IPS DF 6.9 (cell line): ENCODE results near the gene VAX1.

Source experiments
- DNase-seq: peaks from one replicate; pipeline ENCODE4 v3.0.0-alpha.2; 2013; ENCODE audit warnings: low read depth, low spot score
- H3K27ac ChIP-seq: one replicate; pipeline ENCODE4 v1.5.1; 2013; ENCODE audit warnings: low read length, control low read depth
- H3K27me3 ChIP-seq: 2 replicates; pipeline ENCODE4 v1.6.1; 2013; ENCODE audit warnings: mild to moderate bottlenecking, low read length; ENCODE audit not compliant: control insufficient read depth, insufficient read depth
- H3K36me3 ChIP-seq: 2 replicates; pipeline ENCODE4 v1.6.1; 2013; ENCODE audit warnings: low read length; ENCODE audit not compliant: control insufficient read depth, insufficient read depth
- H3K4me1 ChIP-seq: 2 replicates; pipeline ENCODE4 v1.6.1; 2013; ENCODE audit warnings: low read length; ENCODE audit not compliant: control insufficient read depth, insufficient read depth
- H3K4me3 ChIP-seq: 2 replicates; pipeline ENCODE4 v1.5.1; 2013; ENCODE audit warnings: mild to moderate bottlenecking, low read length
- H3K9me3 ChIP-seq: 2 replicates; pipeline ENCODE4 v1.6.1; 2013; ENCODE audit warnings: low read length, inconsistent platforms; ENCODE audit not compliant: control insufficient read depth, insufficient read depth
- WGBS: extraction: QIAGEN DNeasy Blood & Tissue Kit; methylation state at CpG from one replicate; pipeline ENCODE4 v1.1.7; 2013; ENCODE audit warnings: mixed read lengths, missing lambda C conversion rate; ENCODE audit not compliant: insufficient read length, insufficient coverage; 5-methylcytosine and 5-hydroxymethylcytosine counted together

The VAX1 gene

GRCh38 chr10:117143103-117143823 is 5.2 kb upstream of the VAX1 start:
- Histone ChIP-seq H3K27ac (no peak overlapping the region), H3K4me3 (no peak overlapping the region), H3K27me3 (peaks cover 70% of the 10 kb centered on the region), H3K36me3 (no peaks in the 10 kb centered on the region), H3K4me1 (peaks cover 2% of the 10 kb centered on the region; the same call in 1 of the 2 replicates), H3K9me3 (no peaks in the 10 kb centered on the region)
- no peak for DNase-seq
- no CpG with 5 or more reads among the region's 5 CpGs for WGBS

DNA sequence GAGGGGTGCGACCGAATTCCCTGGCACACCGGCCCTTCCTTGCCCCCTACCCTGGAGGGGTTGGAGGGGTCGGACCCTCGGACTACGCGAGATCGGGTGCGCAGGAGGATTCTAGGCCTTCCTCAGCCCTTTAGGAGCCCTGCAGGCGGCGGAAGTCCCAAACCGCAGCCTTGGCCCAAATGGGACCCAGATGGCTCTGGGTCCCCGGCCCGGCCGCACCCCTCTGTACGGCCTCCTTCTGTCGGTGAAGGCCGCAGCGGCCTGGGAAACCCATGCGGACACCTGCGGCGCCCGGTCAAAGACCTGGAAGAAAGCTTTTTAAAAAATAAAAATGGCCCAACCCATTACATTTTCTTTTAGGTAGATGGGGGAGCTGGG is 2.4 kb upstream of the VAX1 start:
- Histone ChIP-seq H3K4me1 (peaks cover 2% of the 10 kb centered on the region; the same call in 1 of the 2 replicates), H3K27ac (no peak overlapping the region), H3K4me3 (no peak overlapping the region), H3K9me3 (no peaks in the 10 kb centered on the region), H3K36me3 (no peaks in the 10 kb centered on the region), H3K27me3 (peaks cover 83% of the 10 kb centered on the region)
- no peak for DNase-seq
- WGBS, result no CpG with 5 or more reads among the region's 23 CpGs

DNA sequence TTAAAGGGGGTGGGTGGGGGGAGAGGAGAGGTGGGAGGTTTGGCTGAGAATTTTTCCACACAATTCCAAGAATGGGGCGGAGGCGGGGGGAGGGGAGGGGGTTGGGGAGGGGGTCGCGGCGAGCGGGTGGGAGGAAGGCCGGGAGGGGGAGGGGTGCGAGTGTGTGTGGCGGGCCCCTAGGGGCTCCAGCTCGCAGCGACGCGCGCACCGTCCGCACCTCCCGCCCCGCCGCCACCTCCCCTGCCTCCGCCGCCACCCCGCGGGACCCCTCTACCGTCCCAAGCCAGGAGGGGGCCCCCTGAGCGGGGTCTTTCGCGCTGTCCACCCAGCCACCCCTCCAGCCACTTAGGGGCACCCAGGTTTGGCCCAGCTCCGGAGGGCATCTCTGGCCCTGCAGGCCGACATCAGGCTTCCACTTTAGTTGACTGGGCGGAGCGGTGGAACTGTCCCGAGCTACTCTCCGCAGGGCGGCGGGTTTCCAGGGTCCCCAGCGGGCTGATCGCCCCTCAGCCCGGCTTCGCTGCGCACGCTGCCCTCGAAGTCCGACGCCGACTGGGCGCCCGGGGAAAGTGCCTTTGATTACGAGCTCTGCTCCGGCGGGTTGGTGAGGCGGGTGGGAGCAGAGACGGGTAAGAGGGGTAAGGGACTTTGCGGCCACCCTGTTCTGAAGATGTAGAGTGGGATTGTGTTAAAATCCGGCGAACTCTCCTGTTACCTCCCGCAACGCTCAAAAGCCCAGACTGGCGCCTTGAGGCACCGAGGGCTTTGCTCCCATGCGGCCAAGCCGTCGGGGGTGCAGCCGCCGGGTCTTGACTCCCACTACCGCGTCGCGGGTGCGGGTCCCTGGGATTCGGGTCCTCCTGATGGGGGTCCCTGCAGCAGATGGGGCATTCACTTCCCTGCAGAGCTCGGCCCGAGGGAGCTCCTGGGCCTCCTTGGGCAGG is 1.8 kb upstream of the VAX1 start:
- no peak for DNase-seq
- Histone ChIP-seq H3K4me3 (no peak overlapping the region; the same call in 1 of the 2 replicates), H3K27ac (no peak overlapping the region), H3K36me3 (no peaks in the 10 kb centered on the region), H3K9me3 (no peaks in the 10 kb centered on the region), H3K4me1 (peaks cover 2% of the 10 kb centered on the region; the same call in 1 of the 2 replicates), H3K27me3 (peaks cover 86% of the 10 kb centered on the region)
- no CpG with 5 or more reads among the region's 72 CpGs for WGBS

DNA sequence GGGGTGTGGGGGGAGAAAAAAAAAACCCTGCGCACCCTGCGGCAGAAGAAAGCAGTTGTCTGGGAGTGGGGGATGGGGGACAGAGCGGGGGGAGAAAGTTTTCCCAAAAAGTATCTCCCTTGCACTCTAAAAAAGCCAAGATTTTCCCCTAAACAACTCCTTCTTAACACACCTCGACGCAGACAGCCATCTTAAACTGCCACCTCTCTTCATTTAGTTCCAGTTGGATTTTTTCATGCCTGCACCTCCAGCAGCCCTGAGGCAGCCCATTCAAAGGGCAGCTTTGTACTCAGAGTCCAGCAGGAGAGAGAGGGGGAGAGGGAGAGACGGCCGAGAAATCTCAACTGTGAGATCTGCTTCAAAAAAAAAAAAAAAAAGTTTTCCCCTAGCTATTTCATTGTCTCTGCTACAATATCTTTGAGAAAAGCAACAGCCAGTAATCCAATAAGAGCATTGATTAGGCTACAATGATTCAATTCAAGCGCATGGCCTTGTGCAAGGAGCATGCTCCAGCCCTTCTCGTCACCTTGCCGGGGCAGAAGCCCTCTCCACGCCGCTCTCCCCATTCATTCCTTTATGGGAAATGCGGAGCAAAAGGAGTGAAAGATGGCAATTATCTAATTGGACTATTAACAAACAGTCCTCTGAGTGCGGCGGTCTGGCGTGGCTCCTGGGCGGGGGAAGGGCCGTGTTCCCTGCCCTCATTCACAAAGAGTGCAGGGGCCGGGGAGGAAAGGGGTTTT is 939 bp upstream of the VAX1 start:
- Histone ChIP-seq H3K27me3 (peaks cover 87% of the 10 kb centered on the region), H3K27ac (no peak overlapping the region), H3K9me3 (no peaks in the 10 kb centered on the region), H3K4me3 (no peak overlapping the region), H3K36me3 (no peaks in the 10 kb centered on the region), H3K4me1 (peaks cover 2% of the 10 kb centered on the region; the same call in 1 of the 2 replicates)
- no peak for DNase-seq
- WGBS, result no CpG with 5 or more reads among the region's 19 CpGs

DNA sequence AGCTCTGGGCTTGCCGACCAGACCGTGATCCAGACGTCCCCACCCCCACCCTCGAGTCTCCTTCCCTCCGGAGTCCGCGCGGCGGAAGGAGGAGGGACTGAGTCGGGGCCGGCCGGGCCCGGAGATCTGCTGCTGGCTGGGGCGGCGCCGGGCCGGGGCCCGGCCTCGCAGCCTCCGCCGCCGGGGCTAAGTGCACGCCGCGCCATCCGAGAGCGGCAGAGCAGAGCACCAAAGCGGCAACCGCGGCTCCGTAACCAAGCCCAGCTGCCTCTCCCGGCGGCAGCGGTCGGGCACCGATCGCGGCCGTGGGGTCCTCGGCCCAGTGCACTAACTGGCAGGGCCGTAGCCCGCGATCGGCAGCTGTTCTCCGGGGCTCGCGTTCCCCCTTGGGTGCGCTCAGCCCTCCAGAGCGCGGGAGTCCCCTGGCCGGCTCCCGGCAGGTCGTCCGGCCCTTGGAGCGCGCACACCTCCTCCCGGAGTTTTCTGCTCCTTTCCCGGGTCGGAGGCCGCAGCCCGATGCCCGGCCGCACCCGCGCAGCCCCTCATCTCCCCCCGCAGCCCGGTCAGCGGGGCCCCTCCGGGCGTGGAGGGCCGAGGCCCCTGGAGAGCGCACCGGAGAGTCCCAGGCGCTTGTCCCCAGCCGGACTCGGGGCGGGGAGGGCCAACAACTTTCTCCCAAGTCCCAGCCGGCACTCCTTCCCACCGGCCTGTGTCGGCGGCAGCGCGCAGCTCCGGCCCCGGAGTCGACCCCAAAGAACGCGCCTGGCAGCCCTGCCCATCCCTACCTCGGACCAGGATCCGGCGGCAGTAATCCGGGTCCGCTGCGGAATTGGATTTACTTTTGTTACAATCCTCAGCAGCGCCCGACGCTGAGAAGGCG is 799 bp downstream of the VAX1 start:
- DNase-seq, result no peak
- no CpG with 5 or more reads among the region's 98 CpGs for WGBS
- Histone ChIP-seq H3K9me3 (no peaks in the 10 kb centered on the region), H3K36me3 (no peaks in the 10 kb centered on the region), H3K27ac (no peak overlapping the region), H3K27me3 (peaks cover 91% of the 10 kb centered on the region), H3K4me3 (peak overlapping the region; percentile 14; the same call in 1 of the 2 replicates), H3K4me1 (peaks cover 2% of the 10 kb centered on the region; the same call in 1 of the 2 replicates)

- peaks cover 2% of the 10 kb centered on the region; the same call in 1 of the 2 replicates for H3K4me1 ChIP-seq
- no peak overlapping the region for H3K4me3 ChIP-seq
- no peak for DNase-seq
- no peaks in the 10 kb centered on the region for H3K9me3 ChIP-seq
- H3K27me3 ChIP-seq, result peaks cover 92% of the 10 kb centered on the region
- H3K36me3 ChIP-seq, result no peaks in the 10 kb centered on the region
- H3K27ac ChIP-seq, result no peak overlapping the region
- no CpG with 5 or more reads among the region's 34 CpGs for WGBS
These were observed 1.6 kb downstream of the VAX1 start for GRCh38 chr10:117136391-117136975.

DNA sequence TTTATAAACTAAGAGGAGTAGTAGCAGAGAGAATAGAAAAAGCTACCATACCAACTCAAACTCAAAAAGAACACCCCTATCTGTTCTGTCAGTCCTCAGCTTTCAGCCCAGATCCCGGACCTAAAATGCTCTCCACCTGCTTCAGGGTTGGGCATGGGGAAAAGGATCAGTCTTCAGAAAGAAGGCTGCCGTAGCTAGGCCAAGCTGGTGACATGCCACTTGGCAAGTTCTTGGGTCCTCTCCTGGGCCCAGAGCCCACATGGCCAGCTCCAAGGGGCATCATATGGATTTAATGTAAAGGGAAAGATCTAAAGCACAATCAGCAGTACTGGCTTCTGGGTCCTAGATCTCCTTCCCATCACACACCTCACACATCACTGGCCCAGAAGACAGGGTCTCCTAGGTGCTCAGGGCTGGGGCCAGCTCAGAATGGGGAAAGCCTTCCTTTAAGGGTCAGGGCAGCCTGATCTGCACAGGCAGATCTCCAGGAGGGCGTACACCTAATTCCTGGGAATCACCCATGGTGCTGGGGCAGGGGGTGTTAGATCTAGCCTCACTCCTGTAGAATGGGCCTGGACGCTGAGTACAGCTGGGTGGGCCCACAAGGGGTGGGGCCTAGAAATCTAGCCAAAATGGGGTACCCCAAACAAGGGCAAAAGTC is 2.5 kb downstream of the VAX1 start:
- H3K27ac ChIP-seq, result no peak overlapping the region
- H3K27me3 ChIP-seq, result peaks cover 93% of the 10 kb centered on the region
- no peak for DNase-seq
- no peak overlapping the region for H3K4me3 ChIP-seq
- no peaks in the 10 kb centered on the region for H3K9me3 ChIP-seq
- WGBS, result no CpG with 5 or more reads among the region's 4 CpGs
- no peaks in the 10 kb centered on the region for H3K36me3 ChIP-seq
- peaks cover 2% of the 10 kb centered on the region; the same call in 1 of the 2 replicates for H3K4me1 ChIP-seq

- no CpG with 5 or more reads among the region's 6 CpGs for WGBS
- peaks cover 92% of the 10 kb centered on the region for H3K27me3 ChIP-seq
These were observed 3.1 kb downstream of the VAX1 start for GRCh38 chr10:117135026-117135372.

More at GRCh38 chr10:117135026-117135372, 3.1 kb downstream of the VAX1 start:
- Histone ChIP-seq H3K36me3 (no peaks in the 10 kb centered on the region), H3K4me3 (no peak overlapping the region), H3K9me3 (no peaks in the 10 kb centered on the region), H3K27ac (no peak overlapping the region), H3K4me1 (peaks cover 2% of the 10 kb centered on the region; the same call in 1 of the 2 replicates)
- DNase-seq, result no peak
